ENCODE results near the gene LUC7L3. TPM values are rescaled to one million over a fixed set of nuclear protein-coding genes. Genes with fewer than 3 reads are reported as not detected.

LUC7L3 gene
- total and polyA plus RNA-seq, 2 of the 13 experiments (the other 11 are each of a cell fraction or from before 2014, with no cell fraction given), result 108 to 120 TPM

- TF ChIP-seq, protein P1, sequence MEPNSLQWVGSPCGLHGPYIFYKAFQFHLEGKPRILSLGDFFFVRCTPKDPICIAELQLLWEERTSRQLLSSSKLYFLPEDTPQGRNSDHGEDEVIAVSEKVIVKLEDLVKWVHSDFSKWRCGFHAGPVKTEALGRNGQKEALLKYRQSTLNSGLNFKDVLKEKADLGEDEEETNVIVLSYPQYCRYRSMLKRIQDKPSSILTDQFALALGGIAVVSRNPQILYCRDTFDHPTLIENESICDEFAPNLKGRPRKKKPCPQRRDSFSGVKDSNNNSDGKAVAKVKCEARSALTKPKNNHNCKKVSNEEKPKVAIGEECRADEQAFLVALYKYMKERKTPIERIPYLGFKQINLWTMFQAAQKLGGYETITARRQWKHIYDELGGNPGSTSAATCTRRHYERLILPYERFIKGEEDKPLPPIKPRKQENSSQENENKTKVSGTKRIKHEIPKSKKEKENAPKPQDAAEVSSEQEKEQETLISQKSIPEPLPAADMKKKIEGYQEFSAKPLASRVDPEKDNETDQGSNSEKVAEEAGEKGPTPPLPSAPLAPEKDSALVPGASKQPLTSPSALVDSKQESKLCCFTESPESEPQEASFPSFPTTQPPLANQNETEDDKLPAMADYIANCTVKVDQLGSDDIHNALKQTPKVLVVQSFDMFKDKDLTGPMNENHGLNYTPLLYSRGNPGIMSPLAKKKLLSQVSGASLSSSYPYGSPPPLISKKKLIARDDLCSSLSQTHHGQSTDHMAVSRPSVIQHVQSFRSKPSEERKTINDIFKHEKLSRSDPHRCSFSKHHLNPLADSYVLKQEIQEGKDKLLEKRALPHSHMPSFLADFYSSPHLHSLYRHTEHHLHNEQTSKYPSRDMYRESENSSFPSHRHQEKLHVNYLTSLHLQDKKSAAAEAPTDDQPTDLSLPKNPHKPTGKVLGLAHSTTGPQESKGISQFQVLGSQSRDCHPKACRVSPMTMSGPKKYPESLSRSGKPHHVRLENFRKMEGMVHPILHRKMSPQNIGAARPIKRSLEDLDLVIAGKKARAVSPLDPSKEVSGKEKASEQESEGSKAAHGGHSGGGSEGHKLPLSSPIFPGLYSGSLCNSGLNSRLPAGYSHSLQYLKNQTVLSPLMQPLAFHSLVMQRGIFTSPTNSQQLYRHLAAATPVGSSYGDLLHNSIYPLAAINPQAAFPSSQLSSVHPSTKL (CRISPR knock-in tag; IDR thresholded peaks at IDR 0.05), result 0 out of 2 replicates have a peak, but pooled peaks have one; percentile 23
- TF ChIP-seq, protein P2, sequence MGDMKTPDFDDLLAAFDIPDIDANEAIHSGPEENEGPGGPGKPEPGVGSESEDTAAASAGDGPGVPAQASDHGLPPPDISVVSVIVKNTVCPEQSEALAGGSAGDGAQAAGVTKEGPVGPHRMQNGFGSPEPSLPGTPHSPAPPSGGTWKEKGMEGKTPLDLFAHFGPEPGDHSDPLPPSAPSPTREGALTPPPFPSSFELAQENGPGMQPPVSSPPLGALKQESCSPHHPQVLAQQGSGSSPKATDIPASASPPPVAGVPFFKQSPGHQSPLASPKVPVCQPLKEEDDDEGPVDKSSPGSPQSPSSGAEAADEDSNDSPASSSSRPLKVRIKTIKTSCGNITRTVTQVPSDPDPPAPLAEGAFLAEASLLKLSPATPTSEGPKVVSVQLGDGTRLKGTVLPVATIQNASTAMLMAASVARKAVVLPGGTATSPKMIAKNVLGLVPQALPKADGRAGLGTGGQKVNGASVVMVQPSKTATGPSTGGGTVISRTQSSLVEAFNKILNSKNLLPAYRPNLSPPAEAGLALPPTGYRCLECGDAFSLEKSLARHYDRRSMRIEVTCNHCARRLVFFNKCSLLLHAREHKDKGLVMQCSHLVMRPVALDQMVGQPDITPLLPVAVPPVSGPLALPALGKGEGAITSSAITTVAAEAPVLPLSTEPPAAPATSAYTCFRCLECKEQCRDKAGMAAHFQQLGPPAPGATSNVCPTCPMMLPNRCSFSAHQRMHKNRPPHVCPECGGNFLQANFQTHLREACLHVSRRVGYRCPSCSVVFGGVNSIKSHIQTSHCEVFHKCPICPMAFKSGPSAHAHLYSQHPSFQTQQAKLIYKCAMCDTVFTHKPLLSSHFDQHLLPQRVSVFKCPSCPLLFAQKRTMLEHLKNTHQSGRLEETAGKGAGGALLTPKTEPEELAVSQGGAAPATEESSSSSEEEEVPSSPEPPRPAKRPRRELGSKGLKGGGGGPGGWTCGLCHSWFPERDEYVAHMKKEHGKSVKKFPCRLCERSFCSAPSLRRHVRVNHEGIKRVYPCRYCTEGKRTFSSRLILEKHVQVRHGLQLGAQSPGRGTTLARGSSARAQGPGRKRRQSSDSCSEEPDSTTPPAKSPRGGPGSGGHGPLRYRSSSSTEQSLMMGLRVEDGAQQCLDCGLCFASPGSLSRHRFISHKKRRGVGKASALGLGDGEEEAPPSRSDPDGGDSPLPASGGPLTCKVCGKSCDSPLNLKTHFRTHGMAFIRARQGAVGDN (CRISPR knock-in tag; IDR thresholded peaks at IDR 0.05), result peak; percentile 21; the same call in 1 of the 2 replicates
- no peak for TF ChIP-seq BATF2 (CRISPR knock-in tag; IDR thresholded peaks at IDR 0.05)
- 0 out of 2 replicates have a peak, but pooled peaks have one; percentile 28 for TF ChIP-seq ZNF263 (CRISPR knock-in tag; IDR thresholded peaks at IDR 0.05)
- no peak for TF ChIP-seq ZNF264 (CRISPR knock-in tag; IDR thresholded peaks at IDR 0.05)
- TF ChIP-seq, protein P3, sequence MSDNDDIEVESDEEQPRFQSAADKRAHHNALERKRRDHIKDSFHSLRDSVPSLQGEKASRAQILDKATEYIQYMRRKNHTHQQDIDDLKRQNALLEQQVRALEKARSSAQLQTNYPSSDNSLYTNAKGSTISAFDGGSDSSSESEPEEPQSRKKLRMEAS (IDR thresholded peaks at IDR 0.05), result 0 out of 2 replicates have a peak, but pooled peaks have one; percentile 41
- 0 out of 2 replicates have a peak, but pooled peaks have one; percentile 16 for TF ChIP-seq ZNF761 (CRISPR knock-in tag; conservative IDR thresholded peaks at IDR 0.05)
- peak; percentile 59 for TF ChIP-seq SAP130 (CRISPR knock-in tag; IDR thresholded peaks at IDR 0.05; ENCODE audit: low read depth)
- peak; percentile 19; the same call in 1 of the 2 replicates for TF ChIP-seq RARA (CRISPR knock-in tag; IDR thresholded peaks at IDR 0.05)
- TF ChIP-seq ZSCAN31 (CRISPR knock-in tag; IDR thresholded peaks at IDR 0.05; ENCODE audit: low read depth), result peak; percentile 24; the same call in 1 of the 2 replicates
- TF ChIP-seq FOXO1 (CRISPR knock-in tag; IDR thresholded peaks at IDR 0.05), result 0 out of 2 replicates have a peak, but pooled peaks have one; percentile 17
- TF ChIP-seq ZNF788 (CRISPR knock-in tag; IDR thresholded peaks at IDR 0.05; ENCODE audit: borderline replicate concordance), result peak; percentile 70; the same call in 1 of the 2 replicates
- 0 out of 2 replicates have a peak, but pooled peaks have one; percentile 32 for TF ChIP-seq ZIK1 (CRISPR knock-in tag; IDR thresholded peaks at IDR 0.05; ENCODE audit: borderline replicate concordance, low read depth)
- TF ChIP-seq TAF15 (IDR thresholded peaks at IDR 0.05; ENCODE audit: low read depth, low read length, poor library complexity, severe bottlenecking), result no peak
- no peak for TF ChIP-seq ZNF7 (CRISPR knock-in tag; IDR thresholded peaks at IDR 0.05)
- 0 out of 2 replicates have a peak, but pooled peaks have one; percentile 35 for TF ChIP-seq ELF3 (CRISPR knock-in tag; IDR thresholded peaks at IDR 0.05)
- no peak for TF ChIP-seq MAZ (IDR thresholded peaks at IDR 0.05; ENCODE audit: borderline replicate concordance, low read depth, low read length)
- TF ChIP-seq MAZ (CRISPR knock-in tag; IDR thresholded peaks at IDR 0.05; ENCODE audit: low read depth), result 0 out of 2 replicates have a peak, but pooled peaks have one; percentile 45
- peak; percentile 63 for TF ChIP-seq MED1 (CRISPR knock-in tag; IDR thresholded peaks at IDR 0.05)
- no peak for TF ChIP-seq ZEB1 (IDR thresholded peaks at IDR 0.05; ENCODE audit: insufficient replicate concordance, low read depth)
These were observed 37.9 kb upstream of the LUC7L3 start (continued) for GRCh38 chr17:50681263-50682200.
